ENCODE data around the gene CHAMP1. TPM values are rescaled to one million over a fixed set of nuclear protein-coding genes. Genes with fewer than 3 reads are reported as not detected.

CHAMP1 gene
- total RNA-seq, result 10 to 100 TPM; 11.0 to 12.2 TPM
- 13.8 TPM for polyA plus RNA-seq (2013, experiment 1 of 2)
- polyA plus RNA-seq (2013, experiment 2 of 2), result 12.2 TPM
- 2.8 to 54.6 (median 11.0) reads per million in 172 experiments for total RNA-seq

GRCh38 chr13:114314074-114314912 lies at the start of gene CHAMP1:
Gene CHAMP1 (plus strand): TSS chr13:114314503. CDS start chr13:114323843, 9,340 bp downstream.
- ChIA-PET POLR2A (interaction anchor here (1.1 to 2.2 kb wide), 3 partner anchors 25 to 58 kb away, joined by 3 to 15 read pairs (median 3); partner anchors contain the start of gene UPF3A), CTCF (interaction anchor here (0.8 kb wide), 1 partner anchor 11 kb away, joined by 3 read pairs; no protein-coding TSS in a partner anchor)
- H3K4me1 Mint-ChIP-seq (ENCODE audit: low read depth), result peaks cover 43% of the 10 kb centered on the region
- DNase-seq (peak; percentile 77 to 96 (median 88)), ATAC-seq (ENCODE audit: poor library complexity) (peak; percentile 85)
- Histone ChIP-seq H3K27me3 (ENCODE audit: control insufficient read depth in 1 of 2, insufficient read depth in 2 of 2, low read length in 2 of 2) (no peaks in the 10 kb centered on the region), H3K9me3 (ENCODE audit: control insufficient read depth in 1 of 2, insufficient read depth in 1 of 2, low read length in 2 of 2) (no peaks in the 10 kb centered on the region), H3K27ac (ENCODE audit: low read depth in 1 of 2, low read length in 2 of 2) (peak within 1 kb of the TSS; percentile 63 to 64), H3K4me1 (ENCODE audit: insufficient read depth, low read length) (peaks cover 32% of the 10 kb centered on the region), H3K36me3 (ENCODE audit: insufficient read depth, low read length) (no peaks in the 10 kb centered on the region), H3K4me3 (ENCODE audit: low read length) (peak within 1 kb of the TSS; percentile 55)
- peak within 1 kb of the TSS; percentile 84 for H3K27ac Mint-ChIP-seq
- no peaks in the 10 kb centered on the region for H3K27me3 Mint-ChIP-seq
- TF ChIP-seq CTCF (IDR thresholded peaks at IDR 0.05), result no peak
- peak within 1 kb of the TSS; percentile 91 for H3K4me3 Mint-ChIP-seq
- peaks cover 2% of the 10 kb centered on the region for H3K36me3 Mint-ChIP-seq (ENCODE audit: low read depth)
- H3K9me3 Mint-ChIP-seq, result no peaks in the 10 kb centered on the region
- intact Hi-C loops (cut with DNase I, micrococcal nuclease), result loop anchor here (1.0 to 2.0 kb wide), 2 partner anchors 32 to 33 kb away; partner anchors contain the start of gene UPF3A (in 1 of the 2)

GRCh38 chr13:114264886-114265611 lies 49.3 kb upstream of the CHAMP1 start:
- Histone ChIP-seq H3K27ac (ENCODE audit: low read depth in 1 of 2, low read length in 2 of 2) (no peak overlapping the region), H3K36me3 (ENCODE audit: insufficient read depth, low read length) (peaks cover 67% of the 10 kb centered on the region), H3K4me1 (ENCODE audit: insufficient read depth, low read length) (peaks cover 51% of the 10 kb centered on the region), H3K27me3 (ENCODE audit: control insufficient read depth in 1 of 2, insufficient read depth in 2 of 2, low read length in 2 of 2) (no peaks in the 10 kb centered on the region), H3K9me3 (ENCODE audit: control insufficient read depth in 1 of 2, insufficient read depth in 1 of 2, low read length in 2 of 2) (no peaks in the 10 kb centered on the region), H3K4me3 (ENCODE audit: low read length) (no peak overlapping the region)
- ATAC-seq (ENCODE audit: poor library complexity) (no peak), DNase-seq (no peak)
- POLR2A ChIA-PET, result no interaction called here
- H3K4me3 Mint-ChIP-seq, result no peak overlapping the region
- H3K27me3 Mint-ChIP-seq, result no peaks in the 10 kb centered on the region
- no peaks in the 10 kb centered on the region for H3K9me3 Mint-ChIP-seq
- intact Hi-C loops (cut with DNase I, micrococcal nuclease), result no loop called here
- peak overlapping the region; percentile 40 for H3K27ac Mint-ChIP-seq
- H3K4me1 Mint-ChIP-seq (ENCODE audit: low read depth), result peaks cover 48% of the 10 kb centered on the region
- TF ChIP-seq CTCF (IDR thresholded peaks at IDR 0.05), result no peak
- H3K36me3 Mint-ChIP-seq (ENCODE audit: low read depth), result peaks cover 95% of the 10 kb centered on the region
- CTCF ChIA-PET, result interaction anchor here (0.8 kb wide), 1 partner anchor 20 kb away, joined by 3 read pairs; no protein-coding TSS in a partner anchor

GRCh38 chr13:114266241-114266640 lies 48.1 kb upstream of the CHAMP1 start:
- peaks cover 40% of the 10 kb centered on the region for H3K4me1 Mint-ChIP-seq (ENCODE audit: low read depth)
- peaks cover 50% of the 10 kb centered on the region for H3K4me1 ChIP-seq (ENCODE audit: insufficient read depth, low read length)
- H3K4me3 Mint-ChIP-seq, result no peak overlapping the region
- H3K4me3 ChIP-seq (ENCODE audit: low read length), result peak overlapping the region; percentile 47
- H3K27ac ChIP-seq (ENCODE audit: low read depth in 1 of 2, low read length in 2 of 2), result no peak overlapping the region
- intact Hi-C loops (cut with DNase I, micrococcal nuclease), result no loop called here
- H3K27ac Mint-ChIP-seq, result no peak overlapping the region
- CTCF ChIA-PET, result no interaction called here
- POLR2A ChIA-PET, result no interaction called here
- ATAC-seq (ENCODE audit: poor library complexity), result no peak
- peaks cover 95% of the 10 kb centered on the region for H3K36me3 Mint-ChIP-seq (ENCODE audit: low read depth)
- peaks cover 61% of the 10 kb centered on the region for H3K36me3 ChIP-seq (ENCODE audit: insufficient read depth, low read length)
- H3K9me3 Mint-ChIP-seq, result no peaks in the 10 kb centered on the region
- H3K9me3 ChIP-seq (ENCODE audit: control insufficient read depth in 1 of 2, insufficient read depth in 1 of 2, low read length in 2 of 2), result no peaks in the 10 kb centered on the region
- no peaks in the 10 kb centered on the region for H3K27me3 Mint-ChIP-seq
- no peaks in the 10 kb centered on the region for H3K27me3 ChIP-seq (ENCODE audit: control insufficient read depth in 1 of 2, insufficient read depth in 2 of 2, low read length in 2 of 2)
- no peak for TF ChIP-seq CTCF (IDR thresholded peaks at IDR 0.05)
- no peak for DNase-seq

Measured in CD4-positive, alpha-beta T cell (primary cell).